Dedifferentiated amniotic fluid mesenchymal stem cell (primary cell): ENCODE results near the gene PSMC3.

Experiments used
- DNase-seq: peaks from one replicate; pipeline ENCODE4 v3.0.0-alpha.2; 2016; ENCODE audit errors: extremely low spot score

The PSMC3 gene

GRCh38 chr11:47426062-47426956 lies at the start of gene PSMC3:
Gene PSMC3 (minus strand): TSS chr11:47426439. CDS start chr11:47426279, 160 bp downstream.
- DNase-seq: peak; percentile 97

- DNase-seq: no peak
Observed at GRCh38 chr11:47470671-47471070, 44.4 kb upstream of the PSMC3 start.

- DNase-seq: no peak
Observed at GRCh38 chr11:47469361-47470179, 43.3 kb upstream of the PSMC3 start.

- no peak for DNase-seq
Observed at GRCh38 chr11:47468598-47469214, 42.5 kb upstream of the PSMC3 start.

GRCh38 chr11:47467357-47467756 lies 41.1 kb upstream of the PSMC3 start:
- no peak for DNase-seq

- DNase-seq: no peak
Observed at GRCh38 chr11:47466701-47467250, 40.5 kb upstream of the PSMC3 start.

- no peak for DNase-seq
Observed at GRCh38 chr11:47466201-47466600, 40.0 kb upstream of the PSMC3 start.

- no peak for DNase-seq
Observed at GRCh38 chr11:47464483-47464882, 38.2 kb upstream of the PSMC3 start.

GRCh38 chr11:47461876-47462275 lies 35.6 kb upstream of the PSMC3 start:
- no peak for DNase-seq

- DNase-seq: no peak
Observed at GRCh38 chr11:47460571-47461235, 34.5 kb upstream of the PSMC3 start.

GRCh38 chr11:47454258-47454671 lies 28.0 kb upstream of the PSMC3 start:
- peak; percentile 62 for DNase-seq

- DNase-seq: no peak
Observed at GRCh38 chr11:47453365-47453764, 27.1 kb upstream of the PSMC3 start.

- DNase-seq: no peak
Observed at GRCh38 chr11:47451990-47452389, 25.8 kb upstream of the PSMC3 start.

- DNase-seq: no peak
Observed at GRCh38 chr11:47451436-47451835, 25.2 kb upstream of the PSMC3 start.

- DNase-seq: no peak
Observed at GRCh38 chr11:47449541-47449940, 23.3 kb upstream of the PSMC3 start.

GRCh38 chr11:47448566-47449427 lies 22.6 kb upstream of the PSMC3 start, which contains the start of gene RAPSN:
Gene RAPSN (minus strand): TSS chr11:47449136. CDS start chr11:47448964, 172 bp downstream.
- DNase-seq: no peak

GRCh38 chr11:47447906-47448305 lies 21.7 kb upstream of the PSMC3 start:
- no peak for DNase-seq

GRCh38 chr11:47446833-47447232 lies 20.6 kb upstream of the PSMC3 start:
- DNase-seq: no peak

GRCh38 chr11:47445840-47446239 lies 19.6 kb upstream of the PSMC3 start:
- DNase-seq: no peak

GRCh38 chr11:47443817-47444216 lies 17.6 kb upstream of the PSMC3 start:
- DNase-seq: no peak
